ENCODE data around the gene KLHL3.

DNA sequence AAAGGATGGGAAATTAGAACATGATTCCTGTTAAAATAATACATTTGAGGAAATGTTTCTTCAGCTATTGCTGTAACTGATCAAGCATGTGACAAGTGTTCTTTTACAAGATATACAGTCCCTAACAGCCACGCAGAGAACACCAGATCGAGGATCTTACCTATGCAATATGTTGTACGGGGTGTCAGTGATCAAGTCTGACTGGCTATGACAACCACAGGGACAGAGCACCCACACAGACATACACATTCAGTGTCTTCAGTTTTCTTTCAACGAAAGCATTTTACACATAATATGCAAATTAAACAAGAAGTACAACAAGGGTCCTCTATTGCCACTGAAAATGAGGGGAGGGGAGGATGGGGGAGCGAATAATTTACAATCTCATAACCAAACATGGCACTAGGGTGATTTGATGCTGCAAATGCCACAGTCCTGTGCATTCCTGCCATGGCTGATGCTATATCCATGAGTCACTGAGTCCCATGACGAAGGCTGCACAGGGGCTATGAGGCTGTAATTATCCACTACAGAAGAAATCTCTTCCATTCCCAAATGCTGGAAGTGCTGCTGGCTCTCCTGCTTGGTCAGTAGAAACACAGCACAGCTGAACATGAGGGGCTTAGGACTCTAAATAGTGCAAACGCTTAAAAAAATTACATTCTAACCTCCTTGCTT is 118.2 kb downstream of the KLHL3 start:
- TF ChIP-seq, protein P1, sequence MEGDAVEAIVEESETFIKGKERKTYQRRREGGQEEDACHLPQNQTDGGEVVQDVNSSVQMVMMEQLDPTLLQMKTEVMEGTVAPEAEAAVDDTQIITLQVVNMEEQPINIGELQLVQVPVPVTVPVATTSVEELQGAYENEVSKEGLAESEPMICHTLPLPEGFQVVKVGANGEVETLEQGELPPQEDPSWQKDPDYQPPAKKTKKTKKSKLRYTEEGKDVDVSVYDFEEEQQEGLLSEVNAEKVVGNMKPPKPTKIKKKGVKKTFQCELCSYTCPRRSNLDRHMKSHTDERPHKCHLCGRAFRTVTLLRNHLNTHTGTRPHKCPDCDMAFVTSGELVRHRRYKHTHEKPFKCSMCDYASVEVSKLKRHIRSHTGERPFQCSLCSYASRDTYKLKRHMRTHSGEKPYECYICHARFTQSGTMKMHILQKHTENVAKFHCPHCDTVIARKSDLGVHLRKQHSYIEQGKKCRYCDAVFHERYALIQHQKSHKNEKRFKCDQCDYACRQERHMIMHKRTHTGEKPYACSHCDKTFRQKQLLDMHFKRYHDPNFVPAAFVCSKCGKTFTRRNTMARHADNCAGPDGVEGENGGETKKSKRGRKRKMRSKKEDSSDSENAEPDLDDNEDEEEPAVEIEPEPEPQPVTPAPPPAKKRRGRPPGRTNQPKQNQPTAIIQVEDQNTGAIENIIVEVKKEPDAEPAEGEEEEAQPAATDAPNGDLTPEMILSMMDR (conservative IDR thresholded peaks at IDR 0.05), result no peak
- no peak for TF ChIP-seq EZH2 (IDR thresholded peaks at IDR 0.05; ENCODE audit: low read depth)

Data from PC-9 (cell line).